ENCODE measurements around the gene CSNK2A2. TPM values are rescaled to one million over a fixed set of nuclear protein-coding genes. Genes with fewer than 3 reads are reported as not detected.

Gene CSNK2A2
- total RNA-seq, 1 donor from 2014 or later, result 70.0 TPM

DNA sequence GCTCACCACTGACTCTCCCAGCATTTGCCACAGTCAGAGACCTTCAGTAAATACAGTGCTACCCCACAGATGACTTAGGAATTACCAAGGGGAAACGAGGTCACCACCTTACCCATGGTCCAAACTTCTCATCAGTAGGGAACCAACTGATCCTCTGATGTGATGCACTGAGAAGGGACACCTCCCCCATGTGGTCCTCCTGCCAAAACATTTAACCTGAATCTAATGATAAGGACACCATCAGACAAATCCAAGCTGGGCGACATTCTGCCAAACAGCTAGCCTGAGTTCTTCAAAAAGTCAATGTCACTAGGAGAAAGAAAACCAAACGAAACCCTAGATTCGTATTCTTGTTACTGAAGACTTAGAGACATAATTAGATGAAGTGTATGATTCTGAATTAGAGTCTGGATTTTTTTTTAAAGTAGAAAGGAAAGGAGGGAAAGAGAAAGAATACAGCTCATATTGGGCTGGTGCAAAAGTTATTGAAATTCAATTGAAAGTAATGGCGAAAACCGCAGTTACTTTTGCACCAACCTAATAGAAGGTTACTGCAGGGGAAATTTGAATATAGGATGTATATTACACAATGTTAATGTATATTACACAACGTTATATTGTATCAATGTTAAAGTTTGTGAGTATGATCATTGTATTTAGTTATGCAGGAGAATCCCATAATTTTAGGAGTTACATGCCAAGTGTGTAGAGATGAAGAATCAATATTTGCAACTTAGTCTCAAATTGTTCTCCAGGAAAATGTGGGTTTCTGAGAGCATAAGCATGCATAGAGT, 2.3 kb upstream of the CSNK2A2 start:
- intact Hi-C loops (cut with micrococcal nuclease), result no loop called here

- intact Hi-C loops (cut with micrococcal nuclease), result loop anchor here (1.0 to 10.0 kb wide), 4 partner anchors 37 to 426 kb away; partner anchors contain the start of genes CFAP20 and CNOT1
Observed at GRCh38 chr16:58198803-58199411, 1.0 kb upstream of the CSNK2A2 start.

GRCh38 chr16:58197314-58198012, 443 bp downstream of the CSNK2A2 start:
- intact Hi-C loops (cut with micrococcal nuclease), result loop anchor here (1.0 to 10.0 kb wide), 4 partner anchors 39 to 427 kb away; partner anchors contain the start of genes CFAP20 and CNOT1

GRCh38 chr16:58196898-58197313, 1.0 kb downstream of the CSNK2A2 start:
- intact Hi-C loops (cut with micrococcal nuclease), result loop anchor here (5.0 to 10.0 kb wide), 2 partner anchors 175 to 428 kb away; partner anchors contain the start of gene CNOT1

DNA sequence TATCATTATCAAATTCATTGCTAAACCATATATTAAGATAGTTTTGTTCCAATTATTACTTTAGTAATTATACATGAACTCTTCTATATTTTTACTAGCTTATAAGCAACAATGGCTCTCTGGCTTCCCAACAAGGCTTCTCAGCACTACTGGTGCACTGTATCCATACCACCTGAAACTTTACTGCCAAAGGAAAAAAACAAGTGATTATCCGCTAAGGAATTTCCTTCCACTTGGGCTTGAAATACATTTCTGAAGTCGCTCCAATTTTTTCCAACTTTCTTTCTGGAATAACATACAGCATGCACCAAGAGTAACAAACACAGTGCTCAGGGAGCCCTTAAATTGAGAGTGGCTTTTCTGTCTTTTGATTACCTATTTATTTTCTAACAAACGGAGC, 2.1 kb downstream of the CSNK2A2 start:
- intact Hi-C loops (cut with micrococcal nuclease), result loop anchor here (5.0 to 10.0 kb wide), 2 partner anchors 173 to 429 kb away; partner anchors contain the start of gene CNOT1

GRCh38 chr16:58195344-58195743, 2.6 kb downstream of the CSNK2A2 start:
- intact Hi-C loops (cut with micrococcal nuclease), result loop anchor here (5.0 to 10.0 kb wide), 2 partner anchors 173 to 429 kb away; partner anchors contain the start of gene CNOT1

DNA sequence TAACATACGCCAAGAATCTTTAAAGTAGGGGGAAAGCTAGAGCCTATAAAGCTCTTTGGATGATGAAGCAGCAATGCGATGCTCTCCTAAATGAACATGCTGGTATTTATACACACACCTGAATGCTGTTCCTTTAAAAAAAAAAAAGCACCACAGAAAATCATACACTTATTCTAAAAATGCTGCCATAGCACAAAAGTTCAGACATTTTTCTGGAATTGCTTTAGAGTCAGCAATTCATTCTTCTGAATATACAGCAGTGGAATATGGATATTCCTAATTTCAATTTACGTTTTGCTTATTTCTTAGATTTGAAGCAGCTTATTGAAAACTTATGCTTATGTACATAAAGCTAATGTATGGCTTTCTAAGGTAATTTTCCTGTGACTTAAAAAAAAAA, 3.1 kb downstream of the CSNK2A2 start:
- intact Hi-C loops (cut with micrococcal nuclease), result loop anchor here (5.0 to 10.0 kb wide), 2 partner anchors 172 to 430 kb away; partner anchors contain the start of gene CNOT1

GRCh38 chr16:58187665-58188421, 10.1 kb downstream of the CSNK2A2 start:
- intact Hi-C loops (cut with micrococcal nuclease), result no loop called here

GRCh38 chr16:58187092-58187491, 10.8 kb downstream of the CSNK2A2 start:
- intact Hi-C loops (cut with micrococcal nuclease), result no loop called here

GRCh38 chr16:58186176-58186944, 11.5 kb downstream of the CSNK2A2 start:
- intact Hi-C loops (cut with micrococcal nuclease), result no loop called here

GRCh38 chr16:58177353-58177710, 20.6 kb downstream of the CSNK2A2 start:
- intact Hi-C loops (cut with micrococcal nuclease), result no loop called here

DNA sequence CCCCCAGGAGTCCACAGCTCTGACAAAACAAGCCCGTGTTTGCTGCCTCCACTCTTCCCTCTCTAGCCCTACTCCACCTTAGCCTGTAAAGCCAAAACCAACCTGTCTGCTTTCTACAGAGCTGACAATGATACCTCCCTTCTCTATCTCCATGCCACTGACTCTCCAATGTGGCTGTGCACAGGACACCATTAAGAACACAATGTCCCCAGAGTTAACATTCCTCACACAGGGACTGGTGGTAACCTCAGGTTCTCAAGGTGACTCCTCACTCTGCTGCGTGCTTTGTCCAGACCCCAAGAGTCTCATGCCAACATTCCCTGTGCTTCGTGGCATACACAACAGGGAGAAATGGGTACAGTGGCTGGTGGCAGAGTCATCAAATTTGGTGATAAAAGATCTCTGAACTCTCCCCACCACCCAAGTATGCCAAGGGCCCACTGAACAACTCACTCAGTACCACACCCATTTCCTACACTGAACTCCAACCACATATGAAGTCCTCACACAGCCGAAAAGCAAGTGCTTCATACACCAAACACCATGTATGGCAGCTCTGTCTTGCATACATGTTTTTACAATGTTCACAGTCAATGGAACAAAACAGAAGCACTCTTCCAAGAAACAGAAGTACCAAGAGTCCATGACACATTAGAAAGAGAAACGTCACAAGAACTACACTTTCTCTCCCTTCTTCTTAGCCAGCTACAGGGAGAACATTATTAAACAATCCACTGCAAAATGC, 21.1 kb downstream of the CSNK2A2 start:
- intact Hi-C loops (cut with micrococcal nuclease), result no loop called here

DNA sequence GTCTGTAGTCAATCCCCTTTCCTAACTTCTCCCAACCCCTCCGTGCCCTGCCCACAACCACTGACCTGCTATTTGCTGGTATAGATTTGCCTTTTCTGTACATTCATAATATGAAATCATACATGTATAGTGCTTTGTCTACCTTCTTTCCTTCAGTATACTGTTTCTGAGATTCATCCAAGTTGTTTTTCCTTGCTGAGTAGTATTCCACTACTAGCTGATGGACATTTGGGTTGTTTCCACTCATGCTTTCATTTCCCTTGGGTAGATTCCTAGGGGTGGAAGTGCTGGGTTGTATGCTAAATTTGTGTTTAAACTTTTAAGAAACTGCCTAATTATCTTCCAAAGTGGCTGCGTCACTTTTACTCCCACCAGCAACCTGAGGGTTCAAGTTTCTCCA, 27.7 kb downstream of the CSNK2A2 start:
- intact Hi-C loops (cut with micrococcal nuclease), result no loop called here

DNA sequence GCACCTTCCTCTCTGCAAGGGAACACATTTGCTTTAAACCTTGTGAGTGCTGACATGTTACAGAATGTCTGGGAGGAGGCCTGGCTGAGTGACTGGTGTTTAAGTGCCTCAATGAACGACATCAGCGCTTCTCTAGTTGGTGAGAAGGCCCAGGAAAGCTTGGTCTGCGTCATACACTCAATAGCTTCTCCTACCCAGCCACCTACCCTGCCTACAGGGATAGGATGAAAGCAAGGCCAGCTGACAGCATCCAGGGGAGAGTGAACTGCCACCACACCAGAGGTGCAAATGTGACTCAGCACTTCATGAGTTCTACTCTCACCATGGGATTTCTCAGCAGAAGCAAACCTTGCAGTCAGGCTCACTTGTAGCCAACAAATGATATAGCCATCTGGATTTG, 37.1 kb downstream of the CSNK2A2 start:
- intact Hi-C loops (cut with micrococcal nuclease), result no loop called here

GRCh38 chr16:58158725-58159124, 39.2 kb downstream of the CSNK2A2 start:
- intact Hi-C loops (cut with micrococcal nuclease), result no loop called here

DNA sequence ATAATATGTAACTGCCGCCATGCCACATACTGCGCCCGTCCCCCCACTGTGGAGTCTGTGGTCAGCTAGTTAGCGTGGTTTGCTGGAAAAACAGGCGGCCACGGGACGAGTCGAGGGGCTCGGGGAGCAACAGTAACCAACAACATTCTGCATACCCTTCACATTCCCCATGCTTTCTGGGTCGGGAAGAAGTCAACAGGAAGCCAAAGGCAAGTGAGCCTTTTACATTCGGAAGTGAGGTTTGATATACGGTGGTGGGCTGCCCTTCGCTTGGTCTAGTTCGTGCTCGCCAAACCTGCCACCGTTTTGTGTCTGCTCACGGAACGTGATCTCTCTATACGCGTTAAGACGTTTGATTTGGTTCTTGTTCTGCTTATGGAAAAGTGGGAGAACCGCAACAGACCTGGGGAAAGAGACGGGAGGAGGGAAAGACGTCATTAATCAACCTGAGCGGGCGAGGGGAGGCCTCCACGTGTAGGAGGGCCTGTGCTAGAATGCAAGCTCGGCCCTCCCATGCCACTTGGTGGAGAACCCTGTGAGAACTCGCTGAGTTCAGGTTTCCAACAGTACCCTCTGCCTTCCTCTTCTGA, 39.9 kb downstream of the CSNK2A2 start:
- intact Hi-C loops (cut with micrococcal nuclease), result no loop called here

- intact Hi-C loops (cut with micrococcal nuclease), result no loop called here
Observed at GRCh38 chr16:58157239-58157638, 40.7 kb downstream of the CSNK2A2 start.

DNA sequence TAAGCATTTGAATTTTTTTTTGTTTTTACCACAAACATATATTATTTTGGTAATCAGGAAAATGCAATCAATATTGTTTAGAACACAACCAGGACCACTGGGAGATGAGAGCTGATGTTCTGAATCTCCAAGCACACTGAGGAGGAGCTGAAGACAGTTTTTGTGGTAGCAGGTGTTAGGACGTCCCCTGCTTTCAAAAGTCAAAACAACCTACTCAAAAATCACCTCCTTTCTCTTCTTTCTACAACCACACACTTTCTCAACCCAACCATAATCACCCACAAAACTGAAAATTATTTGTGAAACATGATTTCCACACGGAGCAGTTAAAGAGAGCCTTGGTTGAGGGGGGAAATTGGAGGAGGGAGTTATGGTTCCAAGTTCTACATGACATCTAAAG, 42.1 kb downstream of the CSNK2A2 start:
- intact Hi-C loops (cut with micrococcal nuclease), result no loop called here

GRCh38 chr16:58154345-58154744, 43.6 kb downstream of the CSNK2A2 start:
- intact Hi-C loops (cut with micrococcal nuclease), result no loop called here
